HCT116 (cell line): ENCODE results near the gene SUV39H2.

ENCODE experiments used
- CBX3 ChIP-seq: IDR thresholded peaks from 2 replicates; pipeline ENCODE4 v1.6.1; 2012; ENCODE audit warnings: low read depth
- CEBPB ChIP-seq: IDR thresholded peaks from 2 replicates; pipeline ENCODE4 v1.6.1; 2012; ENCODE audit warnings: low read depth
- CTCF ChIP-seq, 3 experiments: fragments of 200-600 bp in 1 of 3; sonication (generic) in 1 of 3; IDR thresholded peaks in 2 of 3; conservative IDR thresholded peaks in 1 of 3; 2 replicates each; pipeline ENCODE4 v1.5.1; 2012 to 2017; ENCODE audit warnings: low read depth in 2 of 3, low read length in 2 of 3, antibody characterized with exemption in 1 of 3, borderline replicate concordance in 1 of 3, control low read depth in 1 of 3, mild to moderate bottlenecking in 1 of 3, mixed read lengths in 1 of 3, mixed run types in 1 of 3, moderate library complexity in 1 of 3; ENCODE audit not compliant: insufficient read depth in 1 of 3
- ELF1 ChIP-seq: IDR thresholded peaks from 2 replicates; pipeline ENCODE4 v1.6.1; 2012; ENCODE audit warnings: low read depth, borderline replicate concordance
- EZH2 ChIP-seq: fragments of 200-600 bp; sonication (generic); IDR thresholded peaks from 2 replicates; pipeline ENCODE4 v1.6.1; 2017; ENCODE audit warnings: antibody characterized with exemption, mixed run types
- JUND ChIP-seq: IDR thresholded peaks from 2 replicates; pipeline ENCODE4 v1.6.1; 2012
- POLR2A ChIP-seq: IDR thresholded peaks from 2 replicates; pipeline ENCODE4 v1.7.0; 2011; ENCODE audit warnings: borderline replicate concordance; ENCODE audit not compliant: insufficient read depth, insufficient read length; ENCODE audit errors: extremely low read depth
- POLR2AphosphoS5 ChIP-seq: IDR thresholded peaks from 2 replicates; pipeline ENCODE4 v1.6.1; 2011; ENCODE audit warnings: mild to moderate bottlenecking, low read depth, low read length, moderate library complexity
- RAD21 ChIP-seq: IDR thresholded peaks from 2 replicates; pipeline ENCODE4 v1.6.1; 2012; ENCODE audit warnings: low read depth, mild to moderate bottlenecking
- SP1 ChIP-seq: IDR thresholded peaks from 2 replicates; pipeline ENCODE4 v1.6.1; 2012; ENCODE audit warnings: low read depth
- SRF ChIP-seq: IDR thresholded peaks from 2 replicates; pipeline ENCODE4 v1.6.1; 2012; ENCODE audit warnings: low read depth
- TCF7L2 ChIP-seq: IDR thresholded peaks from 2 replicates; pipeline ENCODE4 v1.7.0; 2011; ENCODE audit warnings: borderline replicate concordance, inconsistent platforms; ENCODE audit not compliant: insufficient read depth, insufficient read length; ENCODE audit errors: extremely low read depth
- ZBTB33 ChIP-seq: IDR thresholded peaks from 2 replicates; pipeline ENCODE4 v1.6.1; 2011; ENCODE audit warnings: mild to moderate bottlenecking, low read length, moderate library complexity; ENCODE audit not compliant: insufficient replicate concordance; ENCODE audit errors: extremely low read depth
- ZNF274 ChIP-seq: fragments of 200-500 bp; sonication (Bioruptor generic); IDR thresholded peaks from 2 replicates; pipeline ENCODE4 v1.6.1; 2014; ENCODE audit warnings: mild to moderate bottlenecking, low read depth, low read length, inconsistent platforms

GRCh38 chr10:14906765-14907164, 28.1 kb downstream of the SUV39H2 start:
- TF ChIP-seq CTCF (IDR thresholded peaks at IDR 0.05 in 2 of 3, conservative IDR thresholded peaks at IDR 0.05 in 1 of 3; ENCODE audit: borderline replicate concordance in 1 of 3, insufficient read depth in 1 of 3, low read depth in 2 of 3, low read length in 2 of 3) (no peak), POLR2A (no peak), TCF7L2 (no peak), POLR2AphosphoS5 (peak; percentile 32; the same call in 1 of the 2 replicates), RAD21 (no peak), ZBTB33 (no peak), EZH2 (no peak), JUND (no peak), ZNF274 (no peak), CBX3 (no peak), SP1 (no peak), ELF1 (no peak), SRF (no peak), CEBPB (no peak)
